IPS DF 6.9 (cell line): Measurements from ENCODE around the gene GTF2F1.
"Not testable (repeated sequence)": the region's sequence is repeated elsewhere in the genome, so short reads cannot be mapped to it uniquely, and the experiment has no call there.

Experiments used
- DNase-seq: peaks from one replicate; pipeline ENCODE4 v3.0.0-alpha.2; 2013; ENCODE audit warnings: low read depth, low spot score
- H3K27ac ChIP-seq: one replicate; pipeline ENCODE4 v1.5.1; 2013; ENCODE audit warnings: low read length, control low read depth
- H3K27me3 ChIP-seq: 2 replicates; pipeline ENCODE4 v1.6.1; 2013; ENCODE audit warnings: mild to moderate bottlenecking, low read length; ENCODE audit not compliant: control insufficient read depth, insufficient read depth
- H3K36me3 ChIP-seq: 2 replicates; pipeline ENCODE4 v1.6.1; 2013; ENCODE audit warnings: low read length; ENCODE audit not compliant: control insufficient read depth, insufficient read depth
- H3K4me1 ChIP-seq: 2 replicates; pipeline ENCODE4 v1.6.1; 2013; ENCODE audit warnings: low read length; ENCODE audit not compliant: control insufficient read depth, insufficient read depth
- H3K4me3 ChIP-seq: 2 replicates; pipeline ENCODE4 v1.5.1; 2013; ENCODE audit warnings: mild to moderate bottlenecking, low read length
- H3K9me3 ChIP-seq: 2 replicates; pipeline ENCODE4 v1.6.1; 2013; ENCODE audit warnings: low read length, inconsistent platforms; ENCODE audit not compliant: control insufficient read depth, insufficient read depth
- WGBS: extraction: QIAGEN DNeasy Blood & Tissue Kit; methylation state at CpG from one replicate; pipeline ENCODE4 v1.1.7; 2013; ENCODE audit warnings: mixed read lengths, missing lambda C conversion rate; ENCODE audit not compliant: insufficient read length, insufficient coverage; 5-methylcytosine and 5-hydroxymethylcytosine counted together

GTF2F1 gene

DNA sequence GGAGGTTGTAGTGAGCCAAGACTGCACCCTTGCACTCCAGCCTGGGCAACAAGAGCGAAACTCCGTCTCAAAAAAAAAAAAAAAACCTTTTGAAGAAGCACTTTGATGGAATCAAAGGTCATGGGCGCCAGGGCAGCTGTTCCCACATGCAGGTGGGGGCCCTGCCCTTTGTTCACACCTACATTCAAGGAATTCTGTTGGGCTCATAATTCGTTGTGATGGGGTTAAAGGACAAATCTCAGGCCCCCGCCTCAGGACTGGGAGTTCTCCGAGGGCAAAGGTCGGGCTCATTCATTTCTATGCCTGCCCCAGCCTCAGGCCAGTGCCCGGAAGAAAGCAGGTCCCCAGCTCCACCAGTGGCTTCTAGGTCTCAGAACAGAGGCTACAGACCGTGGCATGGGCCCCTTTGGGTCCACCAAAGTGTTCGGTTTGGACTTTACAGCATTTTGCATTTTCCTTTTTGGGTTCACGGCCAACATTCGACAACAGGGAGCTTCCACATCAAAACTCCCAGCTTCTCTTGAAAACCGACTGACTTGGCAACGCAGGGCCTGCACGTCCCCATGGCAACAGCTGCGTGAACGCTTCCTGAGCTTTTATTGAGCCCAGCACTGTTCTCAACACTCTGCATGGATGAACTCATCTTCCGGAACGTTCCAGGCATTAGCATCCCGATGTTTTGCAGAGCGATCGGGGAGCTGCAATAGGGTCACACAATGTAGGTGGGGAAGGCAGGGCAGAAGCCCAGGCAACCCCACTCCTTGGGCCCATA, 10.1 kb upstream of the GTF2F1 start:
- H3K9me3 ChIP-seq: no peaks in the 10 kb centered on the region
- no peak overlapping the region for H3K27ac ChIP-seq
- no CpG with 5 or more reads among the region's 22 CpGs for WGBS

GRCh38 chr19:6402058-6402457, 9.1 kb upstream of the GTF2F1 start:
- H3K36me3 ChIP-seq: no peaks in the 10 kb centered on the region
- H3K4me1 ChIP-seq: no peaks in the 10 kb centered on the region
- no CpG with 5 or more reads among the region's 10 CpGs for WGBS
- DNase-seq: no peak
- H3K4me3 ChIP-seq: no peak overlapping the region
- H3K9me3 ChIP-seq: no peaks in the 10 kb centered on the region
- H3K27ac ChIP-seq: no peak overlapping the region
- no peaks in the 10 kb centered on the region for H3K27me3 ChIP-seq

More for the DNA sequence above, 10.1 kb upstream of the GTF2F1 start:
- no peaks in the 10 kb centered on the region for H3K27me3 ChIP-seq
- H3K4me1 ChIP-seq: no peaks in the 10 kb centered on the region
- no peaks in the 10 kb centered on the region for H3K36me3 ChIP-seq
- H3K4me3 ChIP-seq: no peak overlapping the region
- DNase-seq: no peak

GRCh38 chr19:6400062-6400944, 7.3 kb upstream of the GTF2F1 start:
- WGBS: no CpG with 5 or more reads among the region's 23 CpGs
- H3K27me3 ChIP-seq, H3K4me3 ChIP-seq, H3K9me3 ChIP-seq, H3K27ac ChIP-seq, H3K36me3 ChIP-seq, DNase-seq, H3K4me1 ChIP-seq: not testable (repeated sequence)

DNA sequence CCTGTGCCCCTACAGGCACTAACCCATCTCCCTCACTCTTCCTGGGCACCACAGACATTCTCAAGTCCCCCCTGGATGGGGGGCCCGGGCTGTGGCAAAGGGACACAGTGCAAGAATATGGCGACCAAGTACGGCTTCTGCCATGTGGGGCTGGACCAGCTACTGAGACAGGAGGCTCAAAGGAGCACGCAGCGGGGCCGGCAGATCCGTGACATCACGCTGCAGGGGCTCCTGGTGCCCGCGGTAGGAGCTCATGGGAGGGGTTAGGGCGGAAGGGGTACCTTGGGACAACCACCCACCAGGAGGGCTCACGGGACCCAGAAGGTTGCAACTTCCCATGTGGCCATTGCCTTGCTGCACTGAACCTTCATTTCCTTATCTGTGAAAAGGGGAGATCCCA, 3.3 kb upstream of the GTF2F1 start:
- WGBS: no CpG with 5 or more reads among the region's 12 CpGs
- Histone ChIP-seq H3K27me3 (no peaks in the 10 kb centered on the region), H3K4me1 (peaks cover 2% of the 10 kb centered on the region), H3K9me3 (no peaks in the 10 kb centered on the region), H3K27ac (no peak overlapping the region), H3K36me3 (no peaks in the 10 kb centered on the region), H3K4me3 (no peak overlapping the region)
- no peak for DNase-seq

GRCh38 chr19:6394831-6395230, 1.9 kb upstream of the GTF2F1 start:
- Histone ChIP-seq H3K9me3 (no peaks in the 10 kb centered on the region), H3K4me3 (no peak overlapping the region), H3K36me3 (no peaks in the 10 kb centered on the region), H3K27ac (no peak overlapping the region), H3K4me1 (peaks cover 2% of the 10 kb centered on the region), H3K27me3 (no peaks in the 10 kb centered on the region)
- no CpG with 5 or more reads among the region's 3 CpGs for WGBS
- DNase-seq: no peak

- Histone ChIP-seq H3K4me3 (peak overlapping the region; percentile 79; the same call in 1 of the 2 replicates), H3K27me3 (no peaks in the 10 kb centered on the region), H3K27ac (no peak overlapping the region), H3K9me3 (no peaks in the 10 kb centered on the region), H3K4me1 (peaks cover 2% of the 10 kb centered on the region), H3K36me3 (peaks cover 4% of the 10 kb centered on the region; the same call in 1 of the 2 replicates)
- peak; percentile 79 for DNase-seq
- WGBS: no CpG with 5 or more reads among the region's 14 CpGs
Observed at GRCh38 chr19:6393983-6394412, 1.0 kb upstream of the GTF2F1 start.

GRCh38 chr19:6392221-6393073, 517 bp downstream of the GTF2F1 start:
- peaks cover 13% of the 10 kb centered on the region for H3K36me3 ChIP-seq
- no peak for DNase-seq
- peaks cover 2% of the 10 kb centered on the region for H3K4me1 ChIP-seq
- WGBS: no CpG with 5 or more reads among the region's 30 CpGs
- no peaks in the 10 kb centered on the region for H3K9me3 ChIP-seq
- H3K4me3 ChIP-seq: peak overlapping the region; percentile 79
- H3K27me3 ChIP-seq: no peaks in the 10 kb centered on the region
- no peak overlapping the region for H3K27ac ChIP-seq

GRCh38 chr19:6387372-6387771, 5.6 kb downstream of the GTF2F1 start:
- no CpG with 5 or more reads among the region's 19 CpGs for WGBS
- H3K36me3 ChIP-seq: peaks cover 29% of the 10 kb centered on the region

GRCh38 chr19:6384381-6384780, 8.6 kb downstream of the GTF2F1 start:
- no peaks in the 10 kb centered on the region for H3K27me3 ChIP-seq
- H3K27ac ChIP-seq: no peak overlapping the region
- no peaks in the 10 kb centered on the region for H3K4me1 ChIP-seq
- WGBS: no CpG with 5 or more reads among the region's 4 CpGs
- peaks cover 55% of the 10 kb centered on the region for H3K36me3 ChIP-seq
- no peak overlapping the region for H3K4me3 ChIP-seq
- no peak for DNase-seq
- H3K9me3 ChIP-seq: no peaks in the 10 kb centered on the region; the same call in 1 of the 2 replicates

More at GRCh38 chr19:6387372-6387771, 5.6 kb downstream of the GTF2F1 start:
- Histone ChIP-seq H3K27me3 (no peaks in the 10 kb centered on the region), H3K4me1 (peaks cover 2% of the 10 kb centered on the region), H3K9me3 (no peaks in the 10 kb centered on the region), H3K27ac (no peak overlapping the region), H3K4me3 (no peak overlapping the region)
- DNase-seq: no peak

- Histone ChIP-seq H3K4me1 (no peaks in the 10 kb centered on the region), H3K4me3 (no peak overlapping the region), H3K27me3 (no peaks in the 10 kb centered on the region), H3K9me3 (no peaks in the 10 kb centered on the region; the same call in 1 of the 2 replicates), H3K36me3 (peaks cover 46% of the 10 kb centered on the region), H3K27ac (no peak overlapping the region)
- no peak for DNase-seq
- WGBS: no CpG with 5 or more reads among the region's 19 CpGs
Observed at GRCh38 chr19:6383188-6383587, 9.8 kb downstream of the GTF2F1 start.
